NCI-H2029 treated with DMSO at 0.1 percent for 48 hours (cell line): ENCODE results near the gene DNAJB13.

Experiments
- DNase-seq: peaks from one replicate; lab custom pipeline; 2025; lab: John Stamatoyannopoulos, UW

The DNAJB13 gene

DNA sequence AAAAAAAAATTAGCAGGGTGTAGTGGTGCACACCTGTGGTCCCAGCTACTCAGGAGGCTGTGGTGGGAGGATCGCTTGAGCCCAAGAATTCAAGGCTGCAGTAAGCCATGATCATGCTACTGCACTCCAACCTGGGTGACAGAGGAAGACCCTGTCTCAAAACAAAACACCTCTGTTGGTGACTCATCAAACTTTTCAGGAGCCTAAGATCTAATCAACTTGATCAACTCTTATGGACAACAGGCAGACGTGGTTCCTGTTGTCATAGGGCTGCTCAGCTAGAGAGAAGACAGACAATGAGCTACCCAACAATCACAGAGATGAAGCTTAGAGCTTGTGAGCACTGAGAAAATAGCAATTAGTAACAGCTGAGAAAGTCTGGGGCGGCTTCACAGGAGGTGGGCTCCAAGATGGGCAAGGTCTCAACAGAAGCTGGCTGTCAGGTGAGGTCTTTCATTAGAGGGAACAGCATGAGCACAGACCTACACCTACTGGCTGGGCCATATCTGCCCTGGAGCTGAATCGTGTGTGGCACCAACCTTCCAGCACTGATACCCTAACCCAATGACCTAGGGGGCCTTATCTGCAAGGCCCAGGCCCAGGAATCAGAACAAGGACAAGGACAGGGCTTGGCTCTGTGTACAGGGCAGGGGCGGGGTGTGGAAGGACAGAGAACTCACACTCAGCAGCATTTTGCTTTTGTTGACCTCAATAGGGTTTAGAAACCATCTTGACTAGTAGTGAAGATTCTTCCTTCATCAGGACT, 65.3 kb downstream of the DNAJB13 start:
- DNase-seq, result no peak

DNA sequence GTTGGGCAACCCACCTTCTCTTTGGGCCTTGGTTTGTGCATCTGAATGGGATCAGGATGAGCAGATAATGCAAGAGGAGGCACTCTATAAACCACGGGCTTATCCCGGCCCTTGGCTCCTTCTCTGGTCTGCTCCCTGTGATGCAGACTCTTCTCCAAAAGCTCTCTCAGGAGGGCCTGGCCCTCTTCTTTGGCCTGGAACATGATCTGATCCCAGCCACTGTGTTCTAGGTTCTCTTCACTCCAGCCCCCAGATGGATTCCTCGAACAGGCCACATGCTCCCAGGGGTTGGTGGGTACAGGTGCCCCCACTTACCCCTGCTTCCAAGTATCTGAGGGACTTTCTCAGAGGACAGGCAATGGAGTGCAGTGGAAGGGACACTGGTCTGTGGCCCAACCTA, 66.8 kb downstream of the DNAJB13 start:
- no peak for DNase-seq

DNA sequence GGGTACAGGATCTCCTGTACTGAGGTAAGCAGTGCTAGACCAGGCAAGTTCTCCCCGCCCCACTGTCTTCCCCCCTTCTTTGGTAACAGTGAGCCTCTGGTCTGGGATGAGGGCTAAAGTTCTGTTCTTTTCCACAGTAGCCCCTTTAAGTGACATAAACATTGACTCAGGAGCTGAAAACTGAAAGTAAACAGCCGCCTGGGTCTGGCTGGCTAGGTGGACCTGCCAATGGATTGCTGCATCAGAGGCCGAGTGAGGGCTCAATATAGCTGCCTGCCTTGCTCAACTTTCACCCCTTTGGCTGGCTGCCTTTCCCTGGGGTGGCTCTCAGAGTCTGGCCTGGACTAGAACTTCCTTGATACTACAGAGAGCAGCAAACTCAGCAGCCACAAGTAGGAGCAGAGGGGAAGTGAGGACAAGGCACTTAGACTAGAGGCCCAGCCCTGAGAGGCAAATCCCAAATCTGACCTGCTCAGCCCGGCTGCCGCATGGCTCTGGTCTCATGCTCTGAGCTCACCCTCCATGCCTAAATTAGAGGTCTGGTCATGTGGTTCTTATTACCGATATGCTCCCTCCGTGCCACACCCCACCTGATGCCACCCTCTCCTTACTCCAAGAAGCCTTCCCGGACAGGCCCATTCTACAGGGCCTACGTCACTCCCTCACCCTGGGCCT, 67.6 kb downstream of the DNAJB13 start:
- DNase-seq, result peak; percentile 84

DNA sequence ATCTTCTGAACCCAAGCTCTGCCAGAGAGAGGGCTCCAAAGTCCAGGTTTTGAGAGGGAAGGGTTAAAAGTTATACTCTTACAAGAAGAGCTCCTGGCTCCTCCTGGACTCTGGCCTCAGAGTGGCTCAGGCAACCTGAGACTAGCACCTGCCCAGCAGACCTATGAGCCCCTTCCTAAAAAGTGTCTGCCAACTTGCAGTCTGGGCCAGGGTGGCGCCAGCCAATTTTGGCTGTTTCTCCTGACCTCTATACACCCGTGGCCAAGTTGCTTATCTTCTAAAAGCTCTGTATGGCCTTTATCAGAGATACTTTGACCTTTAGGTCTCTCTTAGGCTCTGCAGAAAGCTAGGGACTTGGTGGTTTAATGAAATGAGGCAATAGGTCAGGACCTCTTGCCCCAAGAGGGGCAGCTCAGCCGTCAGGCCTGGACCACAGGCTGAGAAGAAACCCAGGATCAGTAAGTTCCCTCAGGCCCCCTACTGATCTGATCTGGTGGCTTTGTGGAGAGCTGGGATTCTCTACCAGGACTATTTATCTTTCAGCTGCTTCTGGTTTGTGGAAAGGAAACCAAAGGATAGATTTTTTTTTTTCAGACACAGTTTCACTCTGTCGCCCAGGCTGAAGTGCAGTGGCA, 68.4 kb downstream of the DNAJB13 start:
- DNase-seq, result no peak

DNA sequence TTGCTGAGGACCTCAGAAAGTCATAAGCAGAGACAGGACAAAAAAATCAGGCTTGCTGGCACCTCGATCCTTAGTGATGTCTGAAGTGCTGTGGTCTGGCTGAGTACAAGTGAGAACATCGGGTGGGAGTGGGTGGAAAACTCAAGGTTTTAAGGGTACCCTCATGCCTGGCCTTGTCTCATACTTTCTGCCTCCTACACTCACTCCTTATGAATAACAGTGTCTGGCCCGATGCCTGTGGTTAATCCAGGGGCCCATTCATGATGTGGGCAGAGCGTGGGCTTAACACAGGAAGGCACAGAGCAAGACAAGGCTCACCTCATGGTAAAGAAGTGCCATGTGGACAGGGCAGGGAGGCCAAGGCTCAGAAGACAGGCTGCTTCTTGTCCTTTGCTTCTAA, 69.0 kb downstream of the DNAJB13 start:
- DNase-seq, result no peak
